Neural progenitor cell (in vitro differentiated cells): Measurements from ENCODE around the gene LMX1B. TPM values are rescaled to one million over a fixed set of nuclear protein-coding genes. Genes with fewer than 3 reads are reported as not detected.

Source experiments
- DNase-seq: peaks from one replicate; pipeline ENCODE4 v3.0.0-alpha.2; 2016; ENCODE audit warnings: low spot score
- H2AFZ ChIP-seq: fragments of 200-600 bp; sonication (generic); replicated peaks from 2 replicates; pipeline ENCODE4 v1.6.1; 2016; ENCODE audit warnings: antibody characterized with exemption
- H3F3A ChIP-seq: fragments of 200-600 bp; sonication (generic); 2 replicates; pipeline ENCODE4 v1.6.1; 2016; ENCODE audit warnings: antibody characterized with exemption, low read depth
- H3K27ac ChIP-seq: fragments of 200-600 bp; sonication (generic); 2 replicates; pipeline ENCODE4 v1.5.1; 2016; ENCODE audit warnings: mild to moderate bottlenecking
- H3K27me3 ChIP-seq: fragments of 200-600 bp; sonication (generic); 2 replicates; pipeline ENCODE4 v1.6.1; 2016; ENCODE audit warnings: mild to moderate bottlenecking, moderate library complexity
- H3K36me3 ChIP-seq: fragments of 200-600 bp; sonication (generic); 2 replicates; pipeline ENCODE4 v1.5.1; 2016
- H3K4me1 ChIP-seq: fragments of 200-600 bp; sonication (generic); 2 replicates; pipeline ENCODE4 v1.6.1; 2016; ENCODE audit warnings: mixed run types
- H3K4me2 ChIP-seq: fragments of 200-600 bp; sonication (generic); 2 replicates; pipeline ENCODE4 v1.6.1; 2016
- H3K4me3 ChIP-seq: fragments of 200-600 bp; sonication (generic); 2 replicates; pipeline ENCODE4 v1.5.1; 2016
- H3K79me2 ChIP-seq: fragments of 200-600 bp; sonication (generic); 2 replicates; pipeline ENCODE4 v1.6.1; 2016; ENCODE audit warnings: low read depth
- H3K9ac ChIP-seq: fragments of 200-600 bp; sonication (generic); 2 replicates; pipeline ENCODE4 v1.6.1; 2016
- H3K9me3 ChIP-seq: fragments of 200-600 bp; sonication (generic); 2 replicates; pipeline ENCODE4 v1.5.1; 2016; ENCODE audit warnings: low read depth
- H4K20me1 ChIP-seq: fragments of 200-600 bp; sonication (generic); 2 replicates; pipeline ENCODE4 v1.6.1; 2016; ENCODE audit warnings: low read depth
- H3K27ac Mint-ChIP-seq: 3 replicates; pipeline ENCODE4 v1.8.0; 2021; ENCODE audit warnings: mixed read lengths
- H3K27me3 Mint-ChIP-seq: 2 replicates; pipeline ENCODE4 v1.8.0; 2022; ENCODE audit warnings: low read depth, mild to moderate bottlenecking, inconsistent platforms, moderate library complexity, mixed read lengths; ENCODE audit not compliant: insufficient read depth
- H3K36me3 Mint-ChIP-seq: 3 replicates; pipeline ENCODE4 v1.8.0; 2021; ENCODE audit warnings: mixed read lengths
- H3K4me1 Mint-ChIP-seq: 3 replicates; pipeline ENCODE4 v1.8.0; 2021; ENCODE audit warnings: mixed read lengths
- H3K4me3 Mint-ChIP-seq: 3 replicates; pipeline ENCODE4 v1.8.0; 2021; ENCODE audit warnings: mild to moderate bottlenecking, moderate library complexity, mixed read lengths
- H3K9me3 Mint-ChIP-seq: 3 replicates; pipeline ENCODE4 v1.8.0; 2020; ENCODE audit warnings: mixed read lengths
- EZH2 ChIP-seq: fragments of 200-600 bp; sonication (generic); IDR thresholded peaks from 2 replicates; pipeline ENCODE4 v1.6.1; 2017; ENCODE audit warnings: antibody characterized with exemption, mild to moderate bottlenecking, moderate library complexity
- EZH2phosphoT487 ChIP-seq: fragments of 200-600 bp; sonication (generic); IDR thresholded peaks from 2 replicates; pipeline ENCODE4 v1.6.1; 2017; ENCODE audit warnings: antibody characterized with exemption
- total RNA-seq: library from RNA; depleted of rRNA; stranded (reverse); fragments of >200 nt; gene quantifications from 2 replicates; pipeline ENCODE4 v1.2.3, GENCODE V29; 2015; ENCODE audit warnings: low replicate concordance
- TF ChIP-seq, protein P1 (sequence below): fragments of 200-600 bp; sonication (generic); IDR thresholded peaks from 2 replicates; pipeline ENCODE4 v1.5.1; 2017; ENCODE audit warnings: antibody characterized with exemption, mild to moderate bottlenecking

The LMX1B gene
- total RNA-seq, 1 donor from 2014 or later, result 0.19 TPM

DNA sequence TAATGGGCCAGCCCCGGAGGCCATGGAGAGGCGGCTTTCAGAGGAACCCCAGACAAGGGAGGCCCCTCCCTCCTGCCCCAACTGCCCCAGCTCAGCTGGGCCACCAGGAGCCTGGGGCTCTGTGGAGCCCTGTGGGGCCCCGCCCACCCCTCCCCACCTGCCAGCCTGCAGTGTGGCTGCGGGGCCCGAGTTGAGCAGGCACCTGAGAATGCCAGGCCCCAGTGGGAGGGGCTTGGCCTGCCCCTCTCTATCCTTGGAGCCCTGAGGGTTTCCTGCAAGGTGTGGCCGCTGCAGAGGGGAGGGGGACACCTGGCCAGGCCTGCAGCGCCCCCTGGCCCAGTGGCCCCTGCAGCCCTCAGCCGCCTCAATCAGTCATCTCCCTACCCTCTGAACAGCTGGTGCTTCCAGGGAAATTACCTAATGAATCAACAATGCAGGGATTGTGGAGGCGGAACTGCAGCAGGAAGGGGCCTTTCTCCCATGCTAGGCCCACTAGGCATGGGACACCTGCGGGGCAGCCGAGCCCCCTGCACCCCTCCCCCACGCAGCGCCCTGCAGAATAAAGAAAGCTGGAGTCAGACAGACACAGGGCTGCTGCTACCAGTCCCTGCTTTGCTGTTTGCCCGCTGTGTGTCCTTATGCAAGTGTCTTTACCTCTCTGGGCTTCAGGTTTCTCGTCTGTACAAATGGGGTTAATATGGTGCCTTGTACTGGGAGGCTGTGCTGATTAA lies 48.0 kb downstream of the LMX1B start:
- Histone ChIP-seq H4K20me1 (peaks cover 42% of the 10 kb centered on the region), H3K4me1 (peaks cover 56% of the 10 kb centered on the region), H3K79me2 (no peaks in the 10 kb centered on the region), H3K4me3 (no peak overlapping the region), H3K27me3 (peaks cover 52% of the 10 kb centered on the region), H3K27ac (no peak overlapping the region), H3K9me3 (no peaks in the 10 kb centered on the region), H2AFZ (no peak overlapping the region), H3K36me3 (no peaks in the 10 kb centered on the region), H3F3A (peaks cover 51% of the 10 kb centered on the region), H3K9ac (no peak overlapping the region), H3K4me2 (peak overlapping the region; percentile 24)
- peak; percentile 72 for DNase-seq
- Mint-ChIP-seq H3K27me3 (peaks cover 30% of the 10 kb centered on the region), H3K27ac (no peak overlapping the region), H3K36me3 (peaks cover 1% of the 10 kb centered on the region), H3K4me3 (no peak overlapping the region), H3K9me3 (no peaks in the 10 kb centered on the region), H3K4me1 (peaks cover 69% of the 10 kb centered on the region)
- TF ChIP-seq EZH2phosphoT487 (no peak), EZH2 (no peak)
- TF ChIP-seq, protein P1, sequence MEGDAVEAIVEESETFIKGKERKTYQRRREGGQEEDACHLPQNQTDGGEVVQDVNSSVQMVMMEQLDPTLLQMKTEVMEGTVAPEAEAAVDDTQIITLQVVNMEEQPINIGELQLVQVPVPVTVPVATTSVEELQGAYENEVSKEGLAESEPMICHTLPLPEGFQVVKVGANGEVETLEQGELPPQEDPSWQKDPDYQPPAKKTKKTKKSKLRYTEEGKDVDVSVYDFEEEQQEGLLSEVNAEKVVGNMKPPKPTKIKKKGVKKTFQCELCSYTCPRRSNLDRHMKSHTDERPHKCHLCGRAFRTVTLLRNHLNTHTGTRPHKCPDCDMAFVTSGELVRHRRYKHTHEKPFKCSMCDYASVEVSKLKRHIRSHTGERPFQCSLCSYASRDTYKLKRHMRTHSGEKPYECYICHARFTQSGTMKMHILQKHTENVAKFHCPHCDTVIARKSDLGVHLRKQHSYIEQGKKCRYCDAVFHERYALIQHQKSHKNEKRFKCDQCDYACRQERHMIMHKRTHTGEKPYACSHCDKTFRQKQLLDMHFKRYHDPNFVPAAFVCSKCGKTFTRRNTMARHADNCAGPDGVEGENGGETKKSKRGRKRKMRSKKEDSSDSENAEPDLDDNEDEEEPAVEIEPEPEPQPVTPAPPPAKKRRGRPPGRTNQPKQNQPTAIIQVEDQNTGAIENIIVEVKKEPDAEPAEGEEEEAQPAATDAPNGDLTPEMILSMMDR, result peak; percentile 52

DNA sequence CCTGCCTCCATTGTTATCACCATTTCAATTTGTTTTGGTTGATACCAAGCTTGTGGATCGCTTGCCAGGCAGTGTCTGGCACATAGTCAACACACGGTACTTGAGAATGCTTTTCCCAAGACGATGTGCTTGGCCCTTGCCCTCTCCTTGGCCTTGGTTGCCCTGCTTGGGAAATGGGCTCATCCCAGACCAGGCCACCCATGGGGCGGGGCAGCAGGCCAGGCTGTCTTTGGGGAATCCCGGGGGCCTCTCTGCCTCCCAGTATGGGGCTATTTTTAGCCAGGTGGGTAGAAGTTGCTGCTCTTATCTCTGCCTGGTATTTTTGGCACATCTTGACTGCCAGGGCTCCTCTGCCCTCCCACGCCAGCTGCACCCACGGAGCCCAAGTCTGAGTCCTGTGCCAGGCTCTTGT lies 49.9 kb downstream of the LMX1B start:
- H3K27ac ChIP-seq, result no peak overlapping the region
- H3K4me2 ChIP-seq, result no peak overlapping the region
- peaks cover 50% of the 10 kb centered on the region for H3F3A ChIP-seq
- H3K4me3 ChIP-seq, result no peak overlapping the region
- H3K36me3 ChIP-seq, result no peaks in the 10 kb centered on the region
- DNase-seq, result no peak
- H3K4me1 ChIP-seq, result peaks cover 48% of the 10 kb centered on the region
- no peaks in the 10 kb centered on the region for H3K9me3 ChIP-seq
- Mint-ChIP-seq H3K9me3 (no peaks in the 10 kb centered on the region), H3K4me1 (peaks cover 51% of the 10 kb centered on the region), H3K27ac (no peak overlapping the region), H3K36me3 (no peaks in the 10 kb centered on the region), H3K27me3 (peaks cover 26% of the 10 kb centered on the region), H3K4me3 (no peak overlapping the region)
- no peaks in the 10 kb centered on the region for H3K79me2 ChIP-seq
- TF ChIP-seq EZH2phosphoT487 (no peak), EZH2 (no peak)
- TF ChIP-seq, protein P1, result no peak
- H4K20me1 ChIP-seq, result peaks cover 34% of the 10 kb centered on the region
- no peak overlapping the region for H3K9ac ChIP-seq
- H2AFZ ChIP-seq, result no peak overlapping the region
- H3K27me3 ChIP-seq, result peaks cover 52% of the 10 kb centered on the region

DNA sequence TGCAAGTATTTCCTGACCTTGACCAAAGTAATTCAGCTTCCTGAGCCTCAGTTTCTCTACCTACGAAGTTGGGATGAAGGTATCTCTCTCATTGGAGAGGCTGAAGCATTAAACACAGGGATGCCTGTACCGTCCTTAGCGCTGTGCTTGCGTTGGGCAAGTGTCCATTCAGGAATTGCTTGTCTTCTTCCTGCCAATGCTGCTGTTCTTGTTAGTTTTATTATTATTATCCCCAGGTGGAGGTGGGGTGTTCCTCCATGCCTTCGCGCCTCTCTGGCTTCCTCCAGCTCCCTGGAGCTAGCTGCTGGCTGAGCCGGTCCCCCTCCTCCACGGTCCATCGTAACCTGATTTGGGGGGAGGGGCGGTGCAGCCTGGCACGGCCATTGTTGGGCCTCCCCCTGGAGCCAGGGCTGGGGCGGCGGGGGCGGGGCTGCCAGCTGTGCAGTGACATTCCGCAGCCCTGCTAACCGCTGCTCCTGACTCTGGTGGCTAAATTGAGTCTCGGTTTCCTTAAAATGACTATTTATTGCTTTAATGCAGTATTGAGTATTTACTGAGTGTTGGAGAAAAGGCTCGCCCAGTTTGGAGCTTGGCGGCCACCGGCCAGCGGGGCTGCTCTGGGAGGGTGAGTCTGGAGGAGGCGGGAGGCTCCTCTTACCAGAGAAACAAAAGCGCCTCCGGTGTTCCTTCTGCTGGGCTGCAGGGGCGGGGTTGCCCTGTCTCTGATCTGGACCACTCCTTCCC lies 51.3 kb downstream of the LMX1B start:
- peak; percentile 87 for DNase-seq
- Histone ChIP-seq H3K27ac (no peak overlapping the region), H3K9me3 (no peaks in the 10 kb centered on the region), H3K36me3 (no peaks in the 10 kb centered on the region), H3K79me2 (no peaks in the 10 kb centered on the region), H3F3A (peaks cover 49% of the 10 kb centered on the region), H3K4me3 (peak overlapping the region; percentile 48), H3K4me1 (peaks cover 41% of the 10 kb centered on the region), H3K9ac (no peak overlapping the region), H3K4me2 (peak overlapping the region; percentile 92), H4K20me1 (peaks cover 26% of the 10 kb centered on the region), H3K27me3 (peaks cover 65% of the 10 kb centered on the region), H2AFZ (no peak overlapping the region)
- H3K27ac Mint-ChIP-seq, result peak overlapping the region; percentile 90
- peaks cover 42% of the 10 kb centered on the region for H3K4me1 Mint-ChIP-seq
- TF ChIP-seq EZH2phosphoT487 (no peak), EZH2 (peak; percentile 57)
- H3K27me3 Mint-ChIP-seq, result peaks cover 19% of the 10 kb centered on the region
- H3K9me3 Mint-ChIP-seq, result no peaks in the 10 kb centered on the region
- H3K4me3 Mint-ChIP-seq, result peak overlapping the region; percentile 81
- no peaks in the 10 kb centered on the region for H3K36me3 Mint-ChIP-seq
